Kidney epithelial cell (primary cell): ENCODE measurements around the gene TBX18. TPM values are rescaled to one million over a fixed set of nuclear protein-coding genes. Genes with fewer than 3 reads are reported as not detected.

Source experiments
- DNase-seq: peaks from one replicate; pipeline ENCODE4 v3.0.0-alpha.2; 2010; ENCODE audit warnings: low read depth
- H3K27me3 ChIP-seq: 2 replicates; pipeline ENCODE4 v1.6.0; 2011; ENCODE audit warnings: low read length; ENCODE audit not compliant: control insufficient read depth, insufficient read depth
- H3K36me3 ChIP-seq: 2 replicates; pipeline ENCODE4 v1.5.1; 2011; ENCODE audit warnings: low read length; ENCODE audit not compliant: control insufficient read depth, insufficient read depth
- H3K4me3 ChIP-seq: 2 replicates; pipeline ENCODE4 v1.5.1; 2011; ENCODE audit warnings: low read depth, mild to moderate bottlenecking, control low read depth, low read length
- total RNA-seq: library from RNA; depleted of rRNA; stranded (reverse); fragments of >200 nt; gene quantifications from 2 replicates; pipeline ENCODE4 v1.2.3, GENCODE V29; 2015
- TF ChIP-seq, protein P1 (sequence below): IDR thresholded peaks from 2 replicates; pipeline ENCODE4 v1.5.1; 2011; ENCODE audit warnings: mild to moderate bottlenecking, moderate library complexity, low read length, control low read depth, inconsistent platforms; ENCODE audit not compliant: insufficient read depth, poor library complexity, severe bottlenecking

TBX18 gene
- total RNA-seq, 1 donor from 2014 or later: 0.46 TPM

DNA sequence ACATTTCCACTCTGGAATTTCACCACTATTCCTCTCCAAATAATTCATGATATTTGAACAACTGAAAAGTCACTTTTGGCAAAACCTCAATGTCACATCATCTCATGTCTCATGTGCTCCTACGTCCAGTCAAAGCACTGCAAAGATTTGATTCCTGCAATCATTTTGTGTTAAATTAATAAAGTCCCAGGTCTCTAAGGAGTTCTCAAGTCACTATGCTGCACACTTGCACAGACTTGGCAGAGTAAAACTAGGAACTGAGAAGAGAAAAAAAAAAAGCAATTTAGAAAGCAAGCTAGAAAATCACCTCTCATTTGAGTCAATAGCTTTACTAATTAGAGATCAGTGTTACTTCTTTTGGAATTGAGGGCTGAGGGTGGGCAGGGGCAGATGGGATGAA lies 11.2 kb downstream of the TBX18 start:
- Histone ChIP-seq H3K4me3 (no peak overlapping the region), H3K27me3 (no peaks in the 10 kb centered on the region), H3K36me3 (no peaks in the 10 kb centered on the region)
- no peak for DNase-seq
- TF ChIP-seq, protein P1, sequence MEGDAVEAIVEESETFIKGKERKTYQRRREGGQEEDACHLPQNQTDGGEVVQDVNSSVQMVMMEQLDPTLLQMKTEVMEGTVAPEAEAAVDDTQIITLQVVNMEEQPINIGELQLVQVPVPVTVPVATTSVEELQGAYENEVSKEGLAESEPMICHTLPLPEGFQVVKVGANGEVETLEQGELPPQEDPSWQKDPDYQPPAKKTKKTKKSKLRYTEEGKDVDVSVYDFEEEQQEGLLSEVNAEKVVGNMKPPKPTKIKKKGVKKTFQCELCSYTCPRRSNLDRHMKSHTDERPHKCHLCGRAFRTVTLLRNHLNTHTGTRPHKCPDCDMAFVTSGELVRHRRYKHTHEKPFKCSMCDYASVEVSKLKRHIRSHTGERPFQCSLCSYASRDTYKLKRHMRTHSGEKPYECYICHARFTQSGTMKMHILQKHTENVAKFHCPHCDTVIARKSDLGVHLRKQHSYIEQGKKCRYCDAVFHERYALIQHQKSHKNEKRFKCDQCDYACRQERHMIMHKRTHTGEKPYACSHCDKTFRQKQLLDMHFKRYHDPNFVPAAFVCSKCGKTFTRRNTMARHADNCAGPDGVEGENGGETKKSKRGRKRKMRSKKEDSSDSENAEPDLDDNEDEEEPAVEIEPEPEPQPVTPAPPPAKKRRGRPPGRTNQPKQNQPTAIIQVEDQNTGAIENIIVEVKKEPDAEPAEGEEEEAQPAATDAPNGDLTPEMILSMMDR: no peak

DNA sequence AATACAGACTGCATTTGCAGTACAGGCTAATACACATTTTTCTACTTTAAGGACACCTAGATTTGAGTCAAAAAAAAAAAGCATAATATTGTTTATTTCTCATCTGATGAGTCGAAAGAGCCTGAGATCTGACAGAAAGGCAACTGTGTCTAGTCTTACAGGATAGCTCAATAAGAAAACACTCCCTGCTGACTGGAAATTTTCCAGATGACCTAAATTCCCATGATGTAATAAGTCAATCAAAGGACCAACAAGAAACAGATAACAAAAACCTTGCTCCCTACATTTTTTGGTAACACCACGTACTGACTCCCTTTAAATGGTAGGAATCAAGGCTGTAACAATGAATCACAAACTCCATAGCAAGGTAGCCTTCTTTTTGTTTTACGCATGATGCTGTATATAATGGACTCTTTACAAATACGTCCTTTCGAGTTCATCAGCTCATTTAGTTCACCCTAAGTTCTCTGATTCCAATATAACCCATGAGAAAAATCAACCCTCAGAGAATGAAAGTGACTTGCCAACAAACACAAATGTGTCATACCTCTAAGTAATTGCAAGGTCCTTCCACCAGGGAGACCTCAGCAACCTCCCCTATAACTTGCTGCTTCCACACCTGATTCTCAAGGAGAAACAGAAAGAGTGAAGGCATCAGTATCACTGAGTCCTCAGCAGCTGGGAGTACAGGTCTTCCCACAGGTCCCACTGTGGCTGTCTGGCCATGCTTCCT lies 12.1 kb downstream of the TBX18 start:
- no peaks in the 10 kb centered on the region for H3K27me3 ChIP-seq
- TF ChIP-seq, protein P1: peak; percentile 10

DNA sequence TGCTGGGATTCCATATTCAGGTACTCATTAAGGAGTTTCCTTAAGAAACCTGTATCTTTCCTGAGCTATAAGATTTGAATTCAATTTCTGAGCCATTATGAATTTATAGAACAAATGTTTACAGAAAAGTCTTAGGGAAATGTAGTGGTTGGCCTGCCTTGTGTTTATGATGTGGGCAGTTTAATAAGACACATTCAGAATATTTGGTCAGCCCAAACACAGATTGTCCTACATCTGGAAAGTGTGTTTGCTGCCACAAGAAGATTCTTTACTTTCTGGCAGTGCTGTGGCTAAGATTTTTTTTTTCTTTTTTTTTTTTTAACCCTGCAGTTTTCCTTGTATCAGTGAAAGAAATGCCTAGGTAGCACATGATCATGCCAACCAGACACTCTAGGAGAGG lies 15.2 kb downstream of the TBX18 start:
- Histone ChIP-seq H3K27me3 (no peaks in the 10 kb centered on the region), H3K4me3 (no peak overlapping the region), H3K36me3 (no peaks in the 10 kb centered on the region)
- no peak for DNase-seq
- TF ChIP-seq, protein P1: no peak

More for the DNA sequence above, 12.1 kb downstream of the TBX18 start:
- no peaks in the 10 kb centered on the region for H3K36me3 ChIP-seq
- H3K4me3 ChIP-seq: no peak overlapping the region
- DNase-seq: no peak

DNA sequence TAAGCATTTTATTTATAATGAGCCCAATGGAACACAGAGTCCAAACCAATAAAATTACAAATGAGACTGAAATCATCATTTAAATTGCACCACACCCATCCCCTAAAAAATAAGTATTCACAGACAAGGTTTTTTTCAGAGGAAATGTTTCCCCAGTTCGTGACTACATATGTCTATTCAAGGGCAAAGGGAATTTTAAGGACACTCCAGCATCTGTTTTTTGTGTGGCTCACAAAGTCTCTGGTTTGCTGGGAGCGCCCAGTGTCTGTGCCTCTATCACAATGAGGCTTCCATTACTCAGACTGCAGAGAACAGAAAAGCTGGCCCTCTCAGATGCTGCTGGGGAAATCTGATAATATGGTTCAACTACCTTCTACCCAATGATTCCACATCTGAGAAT lies 16.0 kb downstream of the TBX18 start:
- TF ChIP-seq, protein P1: no peak
- no peak overlapping the region for H3K4me3 ChIP-seq
- H3K36me3 ChIP-seq: no peaks in the 10 kb centered on the region
- no peaks in the 10 kb centered on the region for H3K27me3 ChIP-seq
- DNase-seq: no peak

DNA sequence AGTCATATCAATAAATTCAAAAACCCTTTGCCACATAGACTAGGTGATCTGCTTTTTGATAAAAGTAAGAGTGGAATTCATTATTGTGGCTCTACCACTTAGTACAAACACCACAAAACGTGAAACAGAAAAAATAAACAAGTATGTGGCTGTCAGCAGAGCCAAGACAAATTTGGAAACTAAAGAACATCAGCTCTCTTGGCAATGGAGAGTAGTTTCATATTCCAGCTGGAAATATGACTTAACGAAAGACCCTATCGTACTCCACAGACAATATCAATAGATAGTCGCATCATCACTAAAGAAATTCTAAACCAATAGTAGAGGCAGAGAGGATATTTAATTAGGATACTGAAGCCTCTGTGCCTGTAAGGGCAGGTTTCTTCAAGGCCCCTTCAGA lies 20.8 kb downstream of the TBX18 start:
- TF ChIP-seq, protein P1: no peak
- Histone ChIP-seq H3K4me3 (no peak overlapping the region), H3K36me3 (no peaks in the 10 kb centered on the region), H3K27me3 (no peaks in the 10 kb centered on the region)
- no peak for DNase-seq

DNA sequence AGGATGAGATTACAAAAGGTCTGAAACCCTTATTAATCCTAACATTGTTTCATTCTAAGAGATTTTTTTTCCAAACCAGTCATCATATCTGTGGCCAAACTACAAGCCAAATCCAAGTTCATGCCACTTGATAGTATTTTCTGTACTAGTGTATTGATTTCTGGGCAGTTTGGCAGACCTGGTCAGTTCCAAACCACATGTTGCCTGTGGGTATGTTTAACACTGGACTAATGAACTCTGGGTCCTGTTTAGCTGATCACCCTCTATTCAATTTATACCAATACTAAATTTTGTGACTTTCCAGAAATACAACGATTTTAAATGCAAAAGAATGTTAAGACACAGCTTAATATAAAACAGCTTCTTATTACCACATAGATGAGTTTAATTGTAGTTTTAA lies 24.0 kb downstream of the TBX18 start:
- Histone ChIP-seq H3K36me3 (no peaks in the 10 kb centered on the region), H3K27me3 (no peaks in the 10 kb centered on the region), H3K4me3 (no peak overlapping the region)
- no peak for DNase-seq
- TF ChIP-seq, protein P1: no peak
